GM19397 (cell line): ENCODE measurements around the gene STK33.

Experiments
- ATAC-seq: cut with Tn5 transposase; IDR thresholded peaks from one replicate; pipeline ENCODE4 v1.9.1; 2021; ENCODE audit warnings: mild to moderate bottlenecking, moderate library complexity; ENCODE audit not compliant: unreplicated experiment

STK33 gene

DNA sequence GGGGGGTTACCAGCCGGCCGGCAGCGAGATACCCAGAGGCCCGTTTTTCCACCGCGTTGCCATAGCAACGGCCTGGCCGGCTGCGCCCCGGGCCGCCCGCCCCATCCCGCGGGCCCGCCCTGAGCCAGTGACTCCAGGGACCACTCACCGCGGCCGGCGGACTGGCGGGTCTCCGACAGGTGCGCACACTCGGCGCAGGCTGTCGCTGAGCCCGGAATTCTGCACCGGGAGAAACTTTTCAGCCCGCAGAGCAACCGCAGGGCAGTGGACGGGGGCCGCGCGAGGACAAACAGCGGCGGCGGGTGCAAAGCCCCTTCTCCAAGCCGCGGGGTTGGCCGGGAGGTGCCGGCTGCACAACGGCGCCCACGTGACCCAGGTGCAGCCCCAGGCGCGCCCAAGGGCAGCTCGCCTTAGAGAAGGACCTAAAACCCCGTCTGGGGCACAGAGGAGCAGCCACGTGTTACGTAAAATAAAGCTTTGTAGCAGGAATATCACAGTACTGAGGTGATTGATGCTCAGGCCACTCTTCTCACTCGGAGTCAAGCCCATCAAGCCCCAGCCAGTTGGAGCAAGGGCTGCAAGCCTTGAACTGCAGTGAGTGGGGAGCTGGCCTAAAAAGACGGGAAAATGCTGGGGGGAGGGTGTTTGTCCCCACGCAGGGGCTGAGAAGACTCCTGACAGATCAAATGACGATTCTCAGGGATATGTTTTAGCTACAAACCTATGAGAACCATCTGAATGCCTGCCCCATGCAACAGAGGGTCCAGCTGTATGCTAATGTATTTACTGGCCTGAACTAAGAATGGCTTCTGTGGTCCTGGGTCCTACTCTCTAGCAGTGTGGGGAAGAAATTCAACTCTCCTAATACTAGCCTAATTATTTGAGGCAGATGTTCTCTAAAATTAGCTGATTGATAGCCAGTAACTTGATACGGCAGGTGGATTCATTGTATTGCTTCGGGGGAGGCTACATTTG is at the start of gene STK33:
Gene STK33 (minus strand): TSS at position 294 of the 975 bp plus-strand sequence. CDS start 119,323 bp downstream, outside the sequence.
- peak; percentile 96 for ATAC-seq

GRCh38 chr11:8642196-8642841 is 48.3 kb upstream of the STK33 start:
- no peak for ATAC-seq

DNA sequence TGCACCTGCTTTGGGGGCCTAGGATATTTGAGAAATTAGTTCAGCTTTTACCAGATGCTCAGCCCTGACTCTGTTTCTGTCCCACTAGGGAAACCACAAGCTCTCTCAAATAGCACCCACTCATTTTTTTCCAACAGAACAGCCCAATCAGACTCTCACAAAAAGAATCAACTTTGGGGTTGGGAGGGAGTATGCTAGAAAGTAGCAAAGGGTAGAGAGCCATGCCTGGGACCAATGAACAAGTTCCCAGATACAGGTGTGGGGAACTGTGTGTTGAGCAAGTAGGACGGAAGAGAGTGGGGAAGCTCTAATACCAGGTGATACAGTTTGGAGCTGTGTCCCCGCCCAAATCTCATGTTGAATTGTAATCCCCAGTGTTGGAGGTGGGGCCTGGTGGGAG is 47.3 kb upstream of the STK33 start:
- ATAC-seq = no peak

- no peak for ATAC-seq
These were observed 46.4 kb upstream of the STK33 start for GRCh38 chr11:8640267-8640906.

- no peak for ATAC-seq
These were observed 45.6 kb upstream of the STK33 start for GRCh38 chr11:8639655-8640054.

- ATAC-seq = no peak
These were observed 44.3 kb upstream of the STK33 start for GRCh38 chr11:8638300-8638699.

DNA sequence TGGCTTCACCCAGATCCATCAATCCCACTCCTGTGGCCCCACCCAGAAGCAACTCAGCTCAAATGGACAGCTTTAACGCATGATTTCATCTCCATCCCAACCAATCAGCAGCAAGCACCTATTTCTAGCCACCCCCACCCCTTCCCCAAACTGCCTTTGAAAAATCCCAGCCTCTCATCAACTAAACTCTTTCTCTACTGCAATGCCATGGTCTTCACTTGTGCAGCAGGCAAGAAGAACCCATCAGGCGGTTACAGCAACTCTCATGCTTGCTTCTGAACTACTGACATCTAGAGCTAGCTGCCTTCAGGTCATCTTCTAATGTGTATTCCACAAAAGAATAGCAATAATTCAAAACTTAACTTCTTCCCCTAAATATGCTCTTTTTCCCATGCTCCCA is 42.1 kb upstream of the STK33 start:
- ATAC-seq = no peak

DNA sequence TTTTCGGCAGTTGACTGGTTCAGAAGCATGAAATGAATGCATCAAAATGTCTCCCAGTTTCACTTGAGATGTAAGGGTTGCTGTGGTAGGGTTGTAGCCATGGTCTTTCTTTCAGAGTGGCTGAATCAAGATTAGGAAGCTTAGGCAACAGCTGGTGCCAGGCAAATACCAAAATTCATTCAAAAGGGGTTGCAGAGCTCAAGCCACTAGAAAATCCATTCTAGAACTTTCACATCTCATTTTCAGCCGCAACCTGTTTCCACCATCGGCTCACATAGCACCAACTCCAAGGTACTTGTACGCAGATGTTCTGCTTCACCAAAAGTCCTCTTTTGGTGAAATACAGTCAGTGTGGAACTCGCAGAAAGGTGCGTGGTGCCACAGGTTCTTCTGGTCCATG is 40.5 kb upstream of the STK33 start:
- ATAC-seq = no peak

DNA sequence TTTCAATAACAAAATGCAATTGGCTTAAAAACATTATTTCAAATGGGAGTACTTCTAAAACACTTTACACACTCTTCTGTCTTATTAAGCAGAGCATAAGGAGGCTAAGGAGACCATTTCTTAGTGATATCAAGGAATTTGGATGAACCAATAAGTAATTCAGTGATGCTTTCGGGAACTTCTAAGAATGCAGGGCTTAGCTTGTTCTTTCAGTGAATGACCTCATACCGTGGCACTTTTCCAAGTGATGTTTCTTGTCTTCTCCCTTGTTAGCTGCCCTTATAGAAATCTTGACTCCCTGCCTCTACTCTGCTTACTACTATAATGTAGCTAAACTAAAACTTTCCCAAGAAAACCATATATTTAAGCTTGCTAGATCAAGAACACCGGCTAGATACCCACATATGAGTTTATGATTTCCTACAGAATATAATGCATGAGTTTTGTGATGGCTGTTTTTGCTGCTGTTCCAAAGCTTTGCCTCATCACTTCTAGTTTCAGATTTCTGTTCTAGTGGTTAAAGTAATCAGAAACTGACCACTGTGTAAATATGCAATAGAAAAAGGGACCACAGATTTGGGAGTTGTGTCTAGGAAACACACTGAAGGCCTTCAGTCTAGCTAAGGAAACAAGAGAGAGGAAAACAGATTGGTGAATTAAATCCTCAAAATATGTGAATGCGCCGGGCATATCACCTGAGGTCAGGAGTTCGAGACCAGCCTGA is 37.5 kb upstream of the STK33 start:
- ATAC-seq = no peak

- no peak for ATAC-seq
These were observed 30.7 kb upstream of the STK33 start for GRCh38 chr11:8624698-8625097.

DNA sequence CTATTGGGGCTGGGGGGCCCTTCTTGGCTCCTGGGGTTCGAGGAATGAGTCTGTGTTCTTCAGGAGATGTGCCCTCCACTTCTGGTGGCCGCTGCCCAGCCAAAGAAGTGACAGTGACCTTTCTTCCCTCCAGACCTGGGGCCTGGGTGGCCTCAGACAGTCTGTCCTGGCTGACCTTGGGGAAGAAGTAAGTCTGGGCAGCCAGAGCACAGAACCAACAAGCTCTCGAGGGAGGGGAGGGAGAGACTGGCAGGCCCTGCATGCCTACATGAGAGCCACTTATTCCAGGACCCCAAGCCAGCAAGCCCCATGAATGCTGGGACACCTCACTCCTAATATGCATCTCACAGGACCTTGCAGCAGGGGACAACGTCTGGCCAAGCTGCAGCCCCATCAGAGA is 27.1 kb upstream of the STK33 start:
- ATAC-seq = no peak

DNA sequence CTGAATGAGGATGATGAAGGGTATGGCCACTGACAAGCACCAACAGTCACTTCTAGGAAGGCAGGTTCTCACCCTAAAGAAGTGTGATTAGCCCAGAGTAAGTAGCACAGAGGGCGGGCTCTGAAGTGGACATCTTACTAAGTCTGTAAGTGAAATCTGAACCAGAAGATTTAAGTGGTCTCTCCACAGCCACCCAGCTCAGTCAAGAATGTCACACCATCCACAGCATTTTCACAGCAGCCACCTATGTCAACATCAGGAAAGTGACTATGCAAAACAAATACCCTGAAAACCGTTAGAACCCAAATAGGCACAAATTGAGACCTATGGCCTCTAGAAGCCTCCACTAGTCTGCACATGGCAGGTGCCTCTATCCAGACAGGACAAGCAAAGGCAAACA is 23.0 kb upstream of the STK33 start:
- no peak for ATAC-seq

DNA sequence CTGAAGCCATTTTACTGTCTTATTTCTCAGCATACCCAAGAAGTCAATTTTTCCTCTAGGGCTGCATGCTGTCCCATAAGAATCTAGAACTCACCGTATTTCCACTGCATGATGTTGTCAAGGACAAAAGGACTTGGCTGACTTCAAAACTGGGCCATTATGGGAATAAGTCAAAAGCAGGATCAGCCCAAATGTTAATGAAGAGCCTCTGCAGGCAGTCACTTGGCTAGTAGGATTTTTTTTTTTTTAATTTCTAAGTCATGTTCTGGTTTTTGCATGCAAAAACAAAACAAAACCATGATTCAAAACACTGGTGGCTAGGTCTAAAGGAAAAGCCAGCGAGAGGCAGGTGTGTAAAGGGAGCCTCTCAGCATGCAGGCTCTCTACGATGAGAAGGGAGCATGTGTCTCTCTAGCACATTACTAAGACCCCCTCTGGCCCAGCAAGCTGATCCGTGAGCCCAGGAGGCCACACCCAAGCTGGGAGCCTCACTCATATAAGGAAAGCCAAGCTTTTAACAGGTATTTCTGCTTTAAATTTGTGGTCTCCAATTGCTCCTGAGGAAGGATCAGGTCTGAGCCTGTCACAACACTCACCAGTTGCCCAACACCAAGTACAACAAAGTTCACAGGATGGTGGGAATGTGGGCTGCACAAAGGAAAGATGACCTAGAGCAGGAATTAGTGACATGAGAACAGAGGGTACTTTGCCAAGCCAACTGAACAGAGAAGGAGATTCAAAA is 21.4 kb upstream of the STK33 start:
- ATAC-seq = no peak

- ATAC-seq = no peak
These were observed 20.5 kb upstream of the STK33 start for GRCh38 chr11:8614497-8614896.

- ATAC-seq = no peak
These were observed 19.0 kb upstream of the STK33 start for GRCh38 chr11:8613036-8613435.

- no peak for ATAC-seq
These were observed 18.5 kb upstream of the STK33 start for GRCh38 chr11:8612522-8612921.

DNA sequence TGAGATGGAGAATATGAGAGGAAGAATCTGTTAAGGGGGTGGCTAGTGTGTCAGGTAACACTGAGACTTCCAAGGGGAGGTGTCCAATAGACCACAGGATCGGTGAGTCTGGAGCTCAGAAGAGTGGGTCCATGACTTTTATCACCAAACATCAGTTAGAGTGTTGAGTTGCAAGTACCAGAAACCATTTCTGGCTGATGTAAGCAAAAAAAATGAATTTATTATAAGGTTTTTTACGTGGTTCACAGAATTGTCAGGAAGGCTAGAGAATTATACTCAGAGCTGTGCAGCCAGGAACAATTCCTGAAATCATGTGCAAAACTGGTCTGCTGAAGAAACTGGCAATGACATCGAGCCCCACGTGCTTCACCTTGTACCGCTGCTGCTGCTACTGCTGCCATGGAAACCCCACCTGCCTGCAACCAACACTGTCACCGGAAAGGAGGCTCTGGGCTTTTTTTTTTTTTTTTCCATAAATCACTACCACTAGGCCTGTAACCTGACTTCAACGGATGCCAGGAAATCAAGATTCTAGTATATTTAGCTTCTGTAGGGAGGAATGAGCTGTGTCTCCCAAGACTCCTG is 16.6 kb upstream of the STK33 start:
- no peak for ATAC-seq

DNA sequence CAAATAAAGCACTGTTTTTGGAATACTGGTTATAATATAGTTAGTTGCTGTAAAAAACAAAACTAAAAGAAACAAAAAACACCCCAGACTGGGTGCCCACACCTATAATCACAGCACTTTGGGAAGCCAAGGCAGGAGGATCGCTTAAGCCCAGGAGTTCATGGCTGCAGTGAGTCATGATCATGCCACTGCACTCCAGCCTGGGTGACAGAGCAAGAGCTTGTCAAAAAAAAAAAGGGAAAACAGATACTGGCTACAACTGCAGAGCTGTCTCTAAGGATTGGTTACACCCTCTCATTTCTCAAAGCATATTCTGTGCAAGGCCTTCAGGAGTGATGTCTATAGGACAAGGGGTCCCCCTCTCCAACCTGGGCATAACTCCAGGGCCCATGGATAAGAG is 14.6 kb upstream of the STK33 start:
- ATAC-seq = no peak

DNA sequence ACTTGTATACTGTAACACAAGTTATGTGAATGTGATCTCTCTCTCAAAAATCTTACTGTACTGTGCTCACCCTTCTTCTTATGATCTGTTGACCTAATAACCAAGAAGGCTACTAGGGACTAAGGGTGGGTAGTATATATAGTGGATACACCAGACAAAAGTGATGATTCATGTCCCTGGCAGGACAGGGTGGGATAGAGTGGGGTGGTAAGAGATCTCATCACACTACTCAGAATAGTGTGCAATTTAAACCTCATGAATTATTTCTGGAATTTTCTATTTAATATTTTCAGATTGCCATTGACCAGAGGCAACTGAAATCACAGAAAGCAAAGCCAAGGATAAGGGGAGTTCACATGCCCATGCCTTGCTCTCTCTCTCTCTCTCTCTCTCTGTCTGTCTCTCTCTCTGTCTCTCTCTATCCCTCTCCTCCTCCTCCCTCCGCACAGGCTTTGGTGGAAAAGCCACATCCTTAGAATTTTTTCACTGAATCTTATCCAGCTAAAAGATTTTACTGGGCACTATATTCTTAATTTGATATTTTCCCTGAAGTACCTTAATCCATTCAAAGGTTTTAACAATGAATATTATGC is 12.0 kb upstream of the STK33 start:
- no peak for ATAC-seq
